Mammary epithelial cell (primary cell): Measurements from ENCODE around the gene PLEKHM3.

Source experiments
- EZH2 ChIP-seq: IDR thresholded peaks from 2 replicates; pipeline ENCODE4 v1.6.1; 2012; ENCODE audit warnings: low read length, inconsistent platforms, borderline replicate concordance
- TF ChIP-seq, protein P1 (sequence below), 2 donors: IDR thresholded peaks in 1 of 2; conservative IDR thresholded peaks in 1 of 2; 2 replicates each; pipeline ENCODE4 v1.5.1; 2011 to 2012; ENCODE audit warnings: inconsistent platforms in 2 of 2, low read length in 2 of 2, mild to moderate bottlenecking in 2 of 2, control low read depth in 1 of 2, low read depth in 1 of 2; ENCODE audit not compliant: insufficient read depth in 1 of 2; ENCODE audit errors: extremely low read depth in 1 of 2

DNA sequence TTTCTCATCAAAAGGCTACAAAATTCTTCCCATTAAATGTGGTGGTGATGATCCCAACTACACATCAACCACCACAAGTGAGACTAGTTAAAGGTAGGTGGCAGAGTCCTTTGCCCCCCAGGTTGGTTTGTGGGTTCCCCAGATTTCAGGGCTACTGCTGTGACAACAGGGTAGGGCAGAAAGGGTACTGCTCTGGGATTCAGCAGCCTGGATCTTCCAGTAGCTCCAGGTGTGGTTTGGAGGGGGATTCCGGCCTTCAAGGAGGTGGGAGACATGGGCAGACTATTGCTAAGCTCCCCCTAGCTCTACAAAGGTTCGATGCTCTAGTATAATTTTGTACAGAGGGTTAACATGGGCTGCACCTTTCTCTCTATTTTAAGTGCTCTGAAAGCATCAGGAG is 180.7 kb downstream of the PLEKHM3 start:
- TF ChIP-seq, protein P1, sequence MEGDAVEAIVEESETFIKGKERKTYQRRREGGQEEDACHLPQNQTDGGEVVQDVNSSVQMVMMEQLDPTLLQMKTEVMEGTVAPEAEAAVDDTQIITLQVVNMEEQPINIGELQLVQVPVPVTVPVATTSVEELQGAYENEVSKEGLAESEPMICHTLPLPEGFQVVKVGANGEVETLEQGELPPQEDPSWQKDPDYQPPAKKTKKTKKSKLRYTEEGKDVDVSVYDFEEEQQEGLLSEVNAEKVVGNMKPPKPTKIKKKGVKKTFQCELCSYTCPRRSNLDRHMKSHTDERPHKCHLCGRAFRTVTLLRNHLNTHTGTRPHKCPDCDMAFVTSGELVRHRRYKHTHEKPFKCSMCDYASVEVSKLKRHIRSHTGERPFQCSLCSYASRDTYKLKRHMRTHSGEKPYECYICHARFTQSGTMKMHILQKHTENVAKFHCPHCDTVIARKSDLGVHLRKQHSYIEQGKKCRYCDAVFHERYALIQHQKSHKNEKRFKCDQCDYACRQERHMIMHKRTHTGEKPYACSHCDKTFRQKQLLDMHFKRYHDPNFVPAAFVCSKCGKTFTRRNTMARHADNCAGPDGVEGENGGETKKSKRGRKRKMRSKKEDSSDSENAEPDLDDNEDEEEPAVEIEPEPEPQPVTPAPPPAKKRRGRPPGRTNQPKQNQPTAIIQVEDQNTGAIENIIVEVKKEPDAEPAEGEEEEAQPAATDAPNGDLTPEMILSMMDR (conservative IDR thresholded peaks at IDR 0.05 in 1 of 2, IDR thresholded peaks at IDR 0.05 in 1 of 2; ENCODE audit: extremely low read depth in 1 of 2, insufficient read depth in 1 of 2, low read depth in 1 of 2, low read length in 2 of 2), result no peak
- no peak for TF ChIP-seq EZH2
